Aorta (tissue), 5 donors: ENCODE measurements around the gene PLXNA4. TPM values are rescaled to one million over a fixed set of nuclear protein-coding genes. Genes with fewer than 3 reads are reported as not detected.
A peak's percentile ranks its signal among the peaks of the same experiment; 100 is the strongest.

Source experiments
- ATAC-seq: fragments of 200-7000 bp; cut with Tn5 transposase; one replicate; pipeline ENCODE4 v1.9.1; 2022; ENCODE audit warnings: moderate library complexity; ENCODE audit not compliant: low FRiP score
- DNase-seq, 2 donors: peaks; one replicate each; pipeline ENCODE4 v3.0.0-alpha.2; 2020
- H3K27ac ChIP-seq, 2 donors: one replicate each; pipeline ENCODE4 v1.5.1; 2013; ENCODE audit warnings: low read length in 2 of 2, mild to moderate bottlenecking in 2 of 2, moderate library complexity in 2 of 2, control low read depth in 1 of 2, inconsistent platforms in 1 of 2, low read depth in 1 of 2
- H3K27me3 ChIP-seq, 2 donors: one replicate each; pipeline ENCODE4 v1.6.1; 2013; ENCODE audit warnings: control low read depth in 1 of 2, low read length in 1 of 2, mild to moderate bottlenecking in 1 of 2, moderate library complexity in 1 of 2; ENCODE audit not compliant: insufficient read depth in 2 of 2, control insufficient read depth in 1 of 2
- H3K36me3 ChIP-seq, 2 donors: one replicate each; pipeline ENCODE4 v1.6.1; 2013; ENCODE audit warnings: control low read depth in 1 of 2, low read length in 1 of 2, mild to moderate bottlenecking in 1 of 2; ENCODE audit not compliant: insufficient read depth in 2 of 2, control insufficient read depth in 1 of 2
- H3K4me1 ChIP-seq, 2 donors: one replicate each; pipeline ENCODE4 v1.6.1; 2013; ENCODE audit warnings: low read length in 2 of 2, control low read depth in 1 of 2, mild to moderate bottlenecking in 1 of 2, moderate library complexity in 1 of 2; ENCODE audit not compliant: insufficient read depth in 2 of 2, control insufficient read depth in 1 of 2
- H3K4me3 ChIP-seq, 2 donors: one replicate each; pipeline ENCODE4 v1.5.1; 2013; ENCODE audit warnings: low read length in 2 of 2, control low read depth in 1 of 2, mild to moderate bottlenecking in 1 of 2
- H3K9me3 ChIP-seq: one replicate; pipeline ENCODE4 v1.6.1; 2013; ENCODE audit warnings: mild to moderate bottlenecking, low read length; ENCODE audit not compliant: control insufficient read depth
- WGBS, 2 donors: extraction: QIAGEN DNeasy Blood & Tissue Kit; methylation state at CpG; one replicate each; pipeline ENCODE4 v1.1.7; 2013; 5-methylcytosine and 5-hydroxymethylcytosine counted together
- intact Hi-C, 2 donors: fragments of 100-400 bp; cut with DNase I; formaldehyde crosslinking; loops; one replicate each; pipeline versions ENCODE4 v1.14.2 to v1.15.0; 2022
- polyA plus RNA-seq, 2 donors: library from polyadenylated mRNA; stranded (reverse); fragments of 200-250 nt; gene quantifications; one replicate each; pipeline ENCODE4 v1.2.3, GENCODE V29; 2013
- total RNA-seq, 2 donors: library from RNA; stranded (reverse); fragmentation: NEBNext Ultra II Directional; extraction: Animal tissue kit (Norgen Biotek cat#: 25700); gene quantifications; one replicate each; pipeline ENCODE4 v1.2.1, GENCODE V29; 2021
- donor health status: healthy with polysubstance abuse.
- donor health status: Bipolar disorder and iron deficiency.
- donor health status: DM: no; HTN: no; CAD: no.
- donor health status: DM: no; HTN: no; CAD: no.
- donor health status: DM: yes; HTN: yes; CAD: no.

The PLXNA4 gene
- total and polyA plus RNA-seq, 4 donors, result 0.59 to 30.1 (median 12.0) TPM

GRCh38 chr7:132429181-132429580 lies 147.1 kb downstream of the PLXNA4 start:
- Histone ChIP-seq H3K27ac (no peak overlapping the region), H3K27me3 (no peaks in the 10 kb centered on the region), H3K36me3 (no peaks in the 10 kb centered on the region), H3K9me3 (no peaks in the 10 kb centered on the region), H3K4me1 (peaks cover 0 to 10% of the 10 kb centered on the region in 2 donors), H3K4me3 (no peak overlapping the region)
- intact Hi-C loops, result no loop called here
- no peak for DNase-seq
- ATAC-seq, result no peak
- WGBS, 2 donors, result 43 to 54% methylated on average over 1 of the region's 1 CpG

- intact Hi-C loops, result no loop called here
- WGBS, 2 donors, result 5 to 8% methylated on average over 12 of the region's 12 CpGs
Observed at GRCh38 chr7:132428247-132428919, 147.9 kb downstream of the PLXNA4 start.

GRCh38 chr7:132425942-132426341 lies 150.3 kb downstream of the PLXNA4 start:
- ATAC-seq, result no peak
- WGBS, 2 donors, result 74 to 83% methylated on average over 3 to 4 of the region's 4 CpGs
- intact Hi-C loops, result no loop called here
- H3K36me3 ChIP-seq, result no peaks in the 10 kb centered on the region
- no peaks in the 10 kb centered on the region for H3K27me3 ChIP-seq
- no peak overlapping the region for H3K27ac ChIP-seq
- no peaks in the 10 kb centered on the region for H3K9me3 ChIP-seq
- DNase-seq, result no peak
- H3K4me1 ChIP-seq, result peaks cover 0 to 10% of the 10 kb centered on the region in 2 donors
- no peak overlapping the region for H3K4me3 ChIP-seq

More at GRCh38 chr7:132428247-132428919, 147.9 kb downstream of the PLXNA4 start:
- Histone ChIP-seq H3K27me3 (no peaks in the 10 kb centered on the region), H3K36me3 (no peaks in the 10 kb centered on the region), H3K4me3 (no peak overlapping the region), H3K27ac (peak overlapping the region in 1 of 2 donors; percentile 12), H3K4me1 (peaks cover 0 to 10% of the 10 kb centered on the region in 2 donors), H3K9me3 (no peaks in the 10 kb centered on the region)
- ATAC-seq, result peak; percentile 1
- peak in 1 of 2 donors; percentile 72 for DNase-seq

- DNase-seq (peak in 1 of 2 donors; percentile 71), ATAC-seq (peak; percentile 17)
- Histone ChIP-seq H3K4me1 (peaks cover 0 to 10% of the 10 kb centered on the region in 2 donors), H3K27me3 (no peaks in the 10 kb centered on the region), H3K36me3 (no peaks in the 10 kb centered on the region), H3K4me3 (no peak overlapping the region), H3K27ac (peak overlapping the region in 1 of 2 donors; percentile 20), H3K9me3 (no peaks in the 10 kb centered on the region)
- intact Hi-C loops, result loop anchor here in 1 of 2 donors (5.0 kb wide), 1 partner anchor 73 kb away; no protein-coding TSS in a partner anchor
- 13 to 20% methylated on average over 15 of the region's 15 CpGs for WGBS, 2 donors
Observed at GRCh38 chr7:132424821-132425724, 151.2 kb downstream of the PLXNA4 start.

GRCh38 chr7:132424277-132424676 lies 152.0 kb downstream of the PLXNA4 start:
- H3K27ac ChIP-seq, result no peak overlapping the region
- intact Hi-C loops, result loop anchor here in 1 of 2 donors (5.0 kb wide), 1 partner anchor 72 kb away; no protein-coding TSS in a partner anchor
- H3K9me3 ChIP-seq, result no peaks in the 10 kb centered on the region
- H3K4me1 ChIP-seq, result peaks cover 0 to 5% of the 10 kb centered on the region in 2 donors
- H3K4me3 ChIP-seq, result no peak overlapping the region
- no peaks in the 10 kb centered on the region for H3K27me3 ChIP-seq
- 66 to 71% methylated on average over 2 of the region's 2 CpGs for WGBS, 2 donors
- DNase-seq, result no peak
- no peaks in the 10 kb centered on the region for H3K36me3 ChIP-seq
- no peak for ATAC-seq

- Histone ChIP-seq H3K36me3 (no peaks in the 10 kb centered on the region), H3K27ac (no peak overlapping the region), H3K4me1 (peaks cover 0 to 5% of the 10 kb centered on the region in 2 donors), H3K9me3 (no peaks in the 10 kb centered on the region), H3K27me3 (no peaks in the 10 kb centered on the region), H3K4me3 (no peak overlapping the region)
- DNase-seq (no peak), ATAC-seq (no peak)
- 67 to 70% methylated on average over 10 of the region's 10 CpGs for WGBS, 2 donors
- intact Hi-C loops, result loop anchor here in 1 of 2 donors (5.0 kb wide), 1 partner anchor 71 kb away; no protein-coding TSS in a partner anchor
Observed at GRCh38 chr7:132423594-132424200, 152.6 kb downstream of the PLXNA4 start.

GRCh38 chr7:132422502-132423111 lies 153.7 kb downstream of the PLXNA4 start:
- no peaks in the 10 kb centered on the region for H3K27me3 ChIP-seq
- WGBS, 2 donors, result 8 to 27% methylated on average over 12 of the region's 12 CpGs
- ATAC-seq (peak; percentile 35), DNase-seq (no peak)
- no peak overlapping the region for H3K27ac ChIP-seq
- no peaks in the 10 kb centered on the region for H3K9me3 ChIP-seq
- intact Hi-C loops, result loop anchor here in 1 of 2 donors (5.0 kb wide), 1 partner anchor 70 kb away; no protein-coding TSS in a partner anchor
- H3K4me1 ChIP-seq, result peaks cover 0 to 2% of the 10 kb centered on the region in 2 donors
- no peak overlapping the region for H3K4me3 ChIP-seq
- H3K36me3 ChIP-seq, result no peaks in the 10 kb centered on the region

- H3K4me1 ChIP-seq, result peaks cover 0 to 2% of the 10 kb centered on the region in 2 donors
- DNase-seq, result no peak
- H3K4me3 ChIP-seq, result no peak overlapping the region
- no peak for ATAC-seq
- H3K27me3 ChIP-seq, result no peaks in the 10 kb centered on the region
- no peak overlapping the region for H3K27ac ChIP-seq
- intact Hi-C loops, result loop anchor here in 1 of 2 donors (5.0 kb wide), 1 partner anchor 68 kb away; no protein-coding TSS in a partner anchor
- no peaks in the 10 kb centered on the region for H3K9me3 ChIP-seq
- WGBS, 2 donors, result 70 to 78% methylated on average over 2 of the region's 2 CpGs
- H3K36me3 ChIP-seq, result no peaks in the 10 kb centered on the region
Observed at GRCh38 chr7:132420527-132420926, 155.7 kb downstream of the PLXNA4 start.
